K562 (cell line): ENCODE results near the gene PRICKLE3. TPM values are rescaled to one million over a fixed set of nuclear protein-coding genes. Genes with fewer than 3 reads are reported as not detected.

Experiments used
- ATAC-seq: fragments of 200-7000 bp; cut with Tn5 transposase; 3 replicates; pipeline ENCODE4 v1.9.1; 2020; ENCODE audit warnings: moderate library complexity
- BruUV-seq: library from RNA; stranded (reverse); fragments of 400-500 nt; replicated peaks from 2 replicates; lab custom pipeline; 2021; lab: Mats Ljungman, UMichigan
- CTCF ChIA-PET: fragments of 300-600 bp; formaldehyde crosslinking; extraction: SDS; loops from one replicate; lab custom pipeline; 2021; ENCODE audit warnings: low intra/inter-chr PET ratio; lab: Yijun Ruan, JAX
- POLR2A ChIA-PET: fragments of 300-600, 350-650 bp; sonication (Branson Sonifier 250); formaldehyde crosslinking; extraction: SDS; loops from one replicate; lab custom pipeline; 2021; ENCODE audit warnings: antibody characterized with exemption, inconsistent platforms; lab: Yijun Ruan, JAX
- DNase-seq, 4 experiments: peaks; one replicate each; pipeline versions ENCODE4 v3.0.0 to v3.0.0-alpha.2; 2011 to 2018; ENCODE audit warnings: low spot score in 3 of 4, mixed read lengths in 3 of 4; ENCODE audit errors: extremely low read depth in 1 of 4
- FAIRE-seq: peaks from 2 replicates; lab custom pipeline; 2011; peaks lifted over from hg19 to GRCh38; lab: Jason Lieb, UNC
- H2AFZ ChIP-seq: 2 replicates; pipeline ENCODE4 v1.6.0; 2011; ENCODE audit warnings: low read depth, low read length, control low read depth, inconsistent platforms
- H3K27ac ChIP-seq: fragments of 200-600 bp; 3 replicates; pipeline ENCODE4 v1.8.0; 2011; ENCODE audit warnings: low read depth, mild to moderate bottlenecking, control low read depth, inconsistent platforms, low read length, moderate library complexity, mixed read lengths; ENCODE audit errors: extremely low read depth
- H3K27me3 ChIP-seq, 2 experiments: fragments of 300-600 bp in 1 of 2; 2 replicates in 1 of 2; 3 replicates in 1 of 2; pipeline versions ENCODE4 v1.6.0 to v1.8.0; 2011; ENCODE audit warnings: inconsistent platforms in 2 of 2, low read length in 2 of 2, mild to moderate bottlenecking in 1 of 2, mixed read lengths in 1 of 2, moderate library complexity in 1 of 2; ENCODE audit not compliant: control insufficient read depth in 2 of 2, insufficient read depth in 2 of 2
- H3K36me3 ChIP-seq: fragments of 300-600 bp; 3 replicates; pipeline ENCODE4 v1.8.0; 2011; ENCODE audit warnings: mild to moderate bottlenecking, low read length, inconsistent platforms; ENCODE audit not compliant: control insufficient read depth, insufficient read depth
- H3K4me1 ChIP-seq, 2 experiments: fragments of 200-600 bp in 1 of 2; replicated peaks in 1 of 2; 2 replicates in 1 of 2; 3 replicates in 1 of 2; pipeline versions ENCODE4 v1.5.1 to v1.8.0; 2011; ENCODE audit warnings: inconsistent platforms in 2 of 2, low read length in 2 of 2, mild to moderate bottlenecking in 1 of 2, mixed read lengths in 1 of 2, moderate library complexity in 1 of 2; ENCODE audit not compliant: control insufficient read depth in 2 of 2, insufficient read depth in 2 of 2
- H3K4me2 ChIP-seq: 2 replicates; pipeline ENCODE4 v1.6.1; 2011; ENCODE audit warnings: low read length, control low read depth, inconsistent platforms, mixed read lengths; ENCODE audit not compliant: insufficient read depth
- H3K4me3 ChIP-seq: fragments of 200-600 bp; sonication (generic), shearing (Covaris generic); 2 replicates; pipeline ENCODE4 v1.5.1; 2016; ENCODE audit warnings: control low read depth, inconsistent platforms
- H3K79me2 ChIP-seq: fragments of 200-600 bp; 3 replicates; pipeline ENCODE4 v1.8.0; 2011; ENCODE audit warnings: low read length, inconsistent platforms; ENCODE audit not compliant: control insufficient read depth, insufficient read depth
- H3K9ac ChIP-seq, 2 experiments: 2 replicates each; pipeline versions ENCODE4 v1.6.0 to v1.6.1; 2011; ENCODE audit warnings: low read depth in 2 of 2, low read length in 2 of 2, control low read depth in 1 of 2, inconsistent platforms in 1 of 2, mild to moderate bottlenecking in 1 of 2, mixed read lengths in 1 of 2; ENCODE audit not compliant: insufficient read depth in 1 of 2
- H3K9me1 ChIP-seq: one replicate; pipeline ENCODE4 v1.6.0; 2011; ENCODE audit warnings: inconsistent platforms, mild to moderate bottlenecking, low read length, moderate library complexity; ENCODE audit not compliant: control insufficient read depth, insufficient read depth
- H3K9me3 ChIP-seq: replicated peaks from 2 replicates; pipeline ENCODE4 v1.5.1; 2011; ENCODE audit warnings: low read depth, low read length, inconsistent platforms; ENCODE audit not compliant: control insufficient read depth, insufficient read depth
- H4K20me1 ChIP-seq: replicated peaks from 2 replicates; pipeline ENCODE4 v1.6.1; 2011; ENCODE audit warnings: low read length, inconsistent platforms, mixed read lengths; ENCODE audit not compliant: control insufficient read depth, insufficient read depth
- NR2C1 ChIP-seq, 2 experiments: fragments of 450-650 bp; IDR thresholded peaks; 2 replicates each; pipeline ENCODE4 v1.6.1; 2017; ENCODE audit warnings: mild to moderate bottlenecking in 2 of 2, antibody characterized with exemption in 1 of 2, inconsistent platforms in 1 of 2, missing compliant biosample characterization in 1 of 2, missing genetic modification characterization in 1 of 2
- POLR2AphosphoS5 ChIP-seq: IDR thresholded peaks from 2 replicates; pipeline ENCODE4 v1.6.1; 2011; ENCODE audit warnings: mild to moderate bottlenecking, low read depth, low read length, moderate library complexity; ENCODE audit not compliant: control insufficient read depth, insufficient read depth
- SMARCE1 ChIP-seq: fragments of 450-650 bp; IDR thresholded peaks from 2 replicates; pipeline ENCODE4 v1.7.1; 2016; ENCODE audit warnings: mild to moderate bottlenecking
- ZNF124 ChIP-seq: sonication (generic); formaldehyde crosslinking; IDR thresholded peaks from 2 replicates; pipeline ENCODE4 v1.8.1; 2022; ENCODE audit warnings: missing genetic modification reagents
- ZNF143 ChIP-seq: sonication (generic); formaldehyde crosslinking; IDR thresholded peaks from 2 replicates; pipeline ENCODE4 v1.9.0; 2022; ENCODE audit warnings: mild to moderate bottlenecking, missing genetic modification reagents
- ZNF431 ChIP-seq: sonication (generic); formaldehyde crosslinking; IDR thresholded peaks from 2 replicates; pipeline ENCODE4 v1.8.0; 2022; ENCODE audit warnings: mild to moderate bottlenecking, missing genetic modification reagents
- ZNF696 ChIP-seq: fragments of 250-450 bp; sonication (Bioruptor Pico); conservative IDR thresholded peaks from 2 replicates; pipeline ENCODE4 v1.4.0; 2020; ENCODE audit warnings: mild to moderate bottlenecking, moderate library complexity
- WGBS: fragments of 100-300 bp; shearing (Covaris generic); methylation state at CpG from one replicate; pipeline ENCODE4 v1.1.6; 2016; ENCODE audit warnings: low coverage, mixed read lengths; ENCODE audit not compliant: insufficient coverage; ENCODE audit errors: missing lambda C conversion rate; 5-methylcytosine and 5-hydroxymethylcytosine counted together
- in situ Hi-C: fragments of 300-500 bp; cut with MboI; formaldehyde crosslinking; loops from 4 replicates; pipeline ENCODE4 v1.15.0; 2018; ENCODE audit warnings: inconsistent platforms, mixed read lengths
- intact Hi-C: fragments of 100-400 bp; cut with micrococcal nuclease; formaldehyde crosslinking; loops from 2 replicates; pipeline ENCODE4 v1.14.2; 2022
- polyA plus RNA-seq, 8 experiments: library from polyadenylated mRNA; depleted of rRNA in 4 of 8; stranded (reverse) in 5 of 8; unstranded in 3 of 8; fragments of >200 nt; fragmentation: Nextera tagmentation in 2 of 8; fragmentation: Illumina TruSeq in 1 of 8; extraction: Ambion mirVana in 2 of 8; extraction: Trizol in 1 of 8; gene quantifications; 2 replicates each; pipeline versions ENCODE4 v1.2.1 to v1.2.3, GENCODE V29; 2011 to 2014; ENCODE audit warnings: inconsistent platforms in 1 of 8, missing spikeins in 1 of 8
- total RNA-seq, 7 experiments: library from RNA; depleted of rRNA in 6 of 7; stranded (reverse); fragments of >200 nt in 6 of 7; fragmentation: Illumina TruSeq in 2 of 7; extraction: Trizol in 2 of 7; gene quantifications; 2 replicates each; pipeline versions ENCODE4 v1.2.1 to v1.2.3, GENCODE V29; 2011 to 2021; ENCODE audit warnings: low replicate concordance in 1 of 7

PRICKLE3 gene
- total and polyA plus RNA-seq, 9 of the 15 experiments (the other 6 are each of a cell fraction or from before 2014, with no cell fraction given): 1.1 to 44.3 (median 14.0) TPM

DNA sequence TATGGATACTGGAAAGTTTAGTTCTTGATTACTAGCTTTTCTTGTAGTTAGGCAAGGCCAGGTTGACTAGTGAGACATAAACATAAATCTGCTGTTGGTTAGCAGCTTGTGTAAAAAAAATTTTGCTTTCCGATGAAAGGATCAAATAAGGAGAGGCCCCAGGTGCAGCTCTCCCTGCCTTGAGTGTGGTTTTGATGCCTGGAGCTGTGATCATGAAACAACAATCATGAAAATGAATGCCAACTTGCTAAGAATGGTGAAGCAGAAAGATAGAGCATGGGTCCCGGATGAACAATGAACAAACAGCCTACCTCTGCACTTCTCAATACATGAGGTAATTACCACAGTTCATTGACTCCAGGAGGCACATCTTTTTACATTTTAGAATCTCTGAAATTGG, 28.2 kb upstream of the PRICKLE3 start:
- Histone ChIP-seq H3K4me1 (peaks cover 0 to 5% of the 10 kb centered on the region in 2 experiments; a peak in 3 of 5 replicates), H3K9me3 (no peaks in the 10 kb centered on the region), H3K9ac (no peak overlapping the region), H3K27ac (no peak overlapping the region), H3K4me3 (no peak overlapping the region), H3K36me3 (no peaks in the 10 kb centered on the region), H3K27me3 (peaks cover 3 to 19% of the 10 kb centered on the region in 2 experiments; a peak in 3 of 5 replicates), H4K20me1 (no peaks in the 10 kb centered on the region), H2AFZ (no peak overlapping the region), H3K79me2 (no peaks in the 10 kb centered on the region), H3K9me1 (no peaks in the 10 kb centered on the region), H3K4me2 (no peak overlapping the region)
- WGBS: 0% methylated on average over 2 of the region's 2 CpGs
- ATAC-seq (no peak), DNase-seq (no peak), FAIRE-seq (no peak)
- POLR2A ChIA-PET: interaction anchor here (0.6 to 1.4 kb wide), 3 partner anchors 12 to 545 kb away, joined by 3 read pairs; no protein-coding TSS in a partner anchor
- intact Hi-C loops: no loop called here
- TF ChIP-seq ZNF696 (CRISPR knock-in tag): no peak
- TF ChIP-seq ZNF124 (CRISPR knock-in tag): no peak
- no peak for TF ChIP-seq NR2C1 (IDR thresholded peaks at IDR 0.05)
- no peak for TF ChIP-seq NR2C1 (tag; IDR thresholded peaks at IDR 0.05)
- no peak for TF ChIP-seq ZNF431 (CRISPR knock-in tag)
- BruUV-seq: no TSS peak
- CTCF ChIA-PET: no interaction called here
- in situ Hi-C loops: no loop called here

DNA sequence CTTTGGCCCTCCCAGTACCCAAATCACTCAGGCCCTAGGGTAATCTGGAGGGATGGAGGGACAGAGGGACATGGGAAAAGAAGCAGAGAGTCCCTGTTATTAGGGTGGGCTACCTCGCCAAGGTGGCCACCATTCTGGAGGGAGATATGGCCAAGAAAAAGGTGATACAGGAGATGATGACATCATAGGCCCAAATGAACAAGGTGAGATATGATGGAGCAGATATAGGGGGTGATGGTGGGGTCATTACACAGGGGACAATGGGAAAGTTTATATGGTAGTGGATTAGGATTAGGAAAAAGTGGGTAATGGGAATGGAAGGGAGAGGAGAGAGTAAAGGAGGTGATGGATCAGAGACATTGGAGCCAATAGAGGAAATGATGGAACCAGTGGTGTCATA, 26.7 kb upstream of the PRICKLE3 start:
- no peak overlapping the region for H3K9ac ChIP-seq
- intact Hi-C loops (no loop called here), in situ Hi-C loops (no loop called here)
- H3K4me3 ChIP-seq: no peak overlapping the region
- H2AFZ ChIP-seq: no peak overlapping the region
- 13% methylated on average over 1 of the region's 1 CpG for whole genome bisulfite sequencing
- no peaks in the 10 kb centered on the region for H3K36me3 ChIP-seq
- no peak for TF ChIP-seq ZNF143 (CRISPR knock-in tag)
- no peak for TF ChIP-seq SMARCE1
- TF ChIP-seq POLR2AphosphoS5: 0 out of 2 replicates have a peak, but pooled peaks have one; percentile 20
- DNase-seq (no peak), ATAC-seq (no peak), FAIRE-seq (no peak)
- no peaks in the 10 kb centered on the region for H4K20me1 ChIP-seq
- no peaks in the 10 kb centered on the region for H3K9me1 ChIP-seq
- no TSS peak for BruUV-seq
- peaks cover 0 to 7% of the 10 kb centered on the region in 2 experiments; a peak in 3 of 5 replicates for H3K4me1 ChIP-seq
- no peaks in the 10 kb centered on the region for H3K79me2 ChIP-seq
- ChIA-PET POLR2A (interaction anchor here (0.5 kb wide), 1 partner anchor 1054 kb away, joined by 3 read pairs; no protein-coding TSS in a partner anchor), CTCF (no interaction called here)
- H3K27ac ChIP-seq: no peak overlapping the region
- H3K4me2 ChIP-seq: no peak overlapping the region
- no peaks in the 10 kb centered on the region for H3K9me3 ChIP-seq
- H3K27me3 ChIP-seq: peaks cover under 1 to 15% of the 10 kb centered on the region in 2 experiments; a peak in 3 of 5 replicates
